Stimulated activated CD4-positive, alpha-beta T cell treated with anti-CD3 and anti-CD28 coated beads, Interleukin-4, amount 100 ng/mL, for 24 hours (primary cell): ENCODE data around the gene TAGLN2.
A peak's percentile ranks its signal among the peaks of the same experiment; 100 is the strongest.

ENCODE experiments used
- DNase-seq: peaks from one replicate; pipeline ENCODE4 v3.0.0-alpha.2; 2020

The TAGLN2 gene

GRCh38 chr1:159897962-159898361 lies 27.3 kb downstream of the TAGLN2 start:
- DNase-seq, result no peak

- no peak for DNase-seq
These were observed 28.8 kb downstream of the TAGLN2 start for GRCh38 chr1:159896546-159896930.

DNA sequence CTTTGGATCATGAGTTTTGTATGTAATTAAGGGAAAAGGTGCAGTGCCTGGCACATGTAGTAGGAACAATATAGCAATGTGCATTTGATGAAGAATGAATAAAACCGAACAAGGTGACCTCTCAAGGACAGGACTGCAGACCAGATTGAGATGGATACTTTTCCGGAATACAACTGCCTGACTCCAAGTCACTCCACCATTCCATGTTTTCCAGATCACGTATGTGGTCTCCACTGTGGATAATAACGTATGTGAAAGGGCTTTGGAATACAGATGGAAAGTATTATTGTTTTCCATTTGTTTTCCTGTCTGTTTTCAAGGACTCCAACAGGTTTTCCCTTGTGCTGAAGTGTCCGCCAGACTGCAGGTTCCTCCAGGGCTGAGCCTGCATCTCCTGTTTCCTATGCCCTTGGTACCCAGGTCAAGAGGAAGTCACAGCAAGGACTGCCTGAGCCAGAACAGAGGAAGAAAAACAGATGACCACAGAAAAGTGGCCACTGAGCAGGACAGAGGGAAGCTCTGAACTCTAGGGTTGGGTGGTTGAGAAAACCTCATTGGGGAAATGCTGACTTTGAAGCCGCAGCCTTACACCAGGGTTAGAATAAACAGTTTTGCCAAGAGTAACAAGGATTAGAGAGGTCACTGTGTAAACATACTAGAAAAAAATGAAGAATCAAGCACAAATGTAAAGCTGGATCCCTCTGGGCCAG lies 29.3 kb downstream of the TAGLN2 start:
- no peak for DNase-seq

GRCh38 chr1:159895286-159895685 lies 30.0 kb downstream of the TAGLN2 start:
- DNase-seq, result no peak

DNA sequence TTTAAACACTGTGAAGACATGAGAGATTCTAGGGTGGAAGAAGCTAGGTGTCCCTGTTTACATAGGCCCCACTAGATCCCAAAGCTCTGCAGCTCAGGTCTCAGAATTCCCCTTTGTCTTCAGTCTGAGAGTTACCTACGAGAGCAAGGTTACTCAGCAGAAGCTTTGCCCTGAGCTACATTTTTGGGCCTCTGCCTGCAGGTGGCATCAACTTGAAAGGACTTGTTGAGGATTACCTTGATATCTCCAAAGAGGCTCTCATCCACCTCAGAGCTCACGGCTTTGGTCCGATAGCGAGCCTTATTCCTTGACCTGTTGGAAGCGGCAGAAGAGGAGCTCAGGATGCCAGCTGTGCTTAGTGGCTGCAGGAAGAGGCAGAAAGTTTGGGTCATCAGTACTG lies 32.4 kb downstream of the TAGLN2 start:
- no peak for DNase-seq

DNA sequence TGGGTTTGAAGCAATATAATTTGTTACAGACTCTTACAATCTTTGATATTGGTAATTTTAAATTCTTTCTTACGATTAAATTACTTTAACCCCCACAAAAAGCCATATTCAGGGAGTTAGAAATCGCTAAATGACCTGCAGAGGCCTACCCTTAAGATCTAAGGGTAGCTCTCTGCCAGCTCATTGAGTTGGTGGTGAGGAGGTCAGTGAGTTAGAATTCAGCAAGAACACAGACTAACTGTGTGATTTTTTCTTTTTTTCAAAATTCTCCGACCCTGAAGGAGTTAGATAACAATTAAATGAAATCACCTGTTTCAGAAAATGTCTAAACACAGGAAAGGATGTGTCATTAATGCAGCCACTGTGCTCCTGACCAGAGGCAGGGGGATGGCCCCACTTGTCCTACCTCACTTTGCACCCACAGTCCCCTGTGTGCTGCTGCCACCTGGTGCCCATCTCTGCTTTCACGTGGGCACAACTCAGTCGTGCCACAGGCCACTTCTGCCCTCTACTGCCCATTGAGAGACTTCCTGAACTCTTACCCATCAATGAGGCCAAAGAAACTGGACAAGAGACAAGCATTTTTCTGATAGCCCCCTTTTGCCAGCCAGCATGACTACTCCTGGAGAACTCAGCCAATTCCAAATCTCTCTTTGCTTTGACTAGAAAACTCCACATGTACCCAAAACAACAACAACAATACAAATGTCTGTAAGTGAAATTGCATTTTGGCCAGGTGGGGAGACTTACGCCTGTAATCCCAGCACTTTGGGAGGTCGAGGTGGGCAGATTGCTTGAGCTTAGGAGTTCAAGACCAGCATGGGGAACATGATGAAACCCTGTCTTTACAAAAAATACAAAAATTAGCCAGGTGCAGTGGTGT lies 33.8 kb downstream of the TAGLN2 start:
- peak; percentile 79 for DNase-seq

- DNase-seq, result no peak
These were observed 34.9 kb downstream of the TAGLN2 start for GRCh38 chr1:159890390-159890789.

GRCh38 chr1:159889821-159890252 lies 35.5 kb downstream of the TAGLN2 start:
- no peak for DNase-seq

DNA sequence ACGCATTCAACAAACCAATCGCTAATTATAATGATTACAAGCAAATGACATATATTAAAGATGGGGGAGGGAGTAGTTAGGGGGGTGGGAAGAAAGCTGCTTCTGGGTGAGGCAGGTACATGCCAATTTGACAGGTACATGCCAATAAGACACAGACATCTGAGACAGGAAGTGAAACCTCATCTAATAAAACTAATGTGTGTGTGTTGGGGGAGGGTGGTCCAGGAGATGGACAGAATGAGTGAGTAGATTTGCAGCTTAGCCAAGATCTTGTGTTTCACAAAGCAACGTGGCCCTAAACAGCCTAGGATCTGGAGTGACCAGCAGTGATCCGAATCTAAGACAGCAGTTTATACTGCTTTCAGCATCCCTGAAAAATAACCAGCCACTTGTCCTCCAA lies 36.1 kb downstream of the TAGLN2 start:
- DNase-seq, result no peak

DNA sequence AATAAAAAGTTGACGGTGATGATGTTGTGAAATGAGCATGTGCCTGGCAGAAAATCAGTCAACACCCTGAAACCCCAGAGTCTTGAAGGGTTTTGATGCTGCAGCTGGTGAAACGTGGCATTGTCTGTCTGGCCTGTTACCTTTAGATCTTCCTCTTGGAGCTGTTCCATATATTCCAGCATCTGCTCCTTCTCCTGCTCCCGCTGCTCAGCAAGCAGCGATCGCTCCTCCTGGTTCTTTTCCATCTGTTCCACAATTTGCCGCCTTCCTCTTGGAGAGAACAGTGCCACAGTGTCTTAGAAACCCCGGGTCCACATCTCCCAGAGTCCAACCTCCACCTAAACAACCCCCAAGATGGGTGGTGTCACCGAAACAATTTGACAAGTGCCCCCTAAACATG lies 41.0 kb downstream of the TAGLN2 start:
- DNase-seq, result no peak

GRCh38 chr1:159883134-159883533 lies 42.2 kb downstream of the TAGLN2 start:
- no peak for DNase-seq

- no peak for DNase-seq
These were observed 42.8 kb downstream of the TAGLN2 start for GRCh38 chr1:159882527-159882862.

- no peak for DNase-seq
These were observed 43.4 kb downstream of the TAGLN2 start for GRCh38 chr1:159881622-159882526.

DNA sequence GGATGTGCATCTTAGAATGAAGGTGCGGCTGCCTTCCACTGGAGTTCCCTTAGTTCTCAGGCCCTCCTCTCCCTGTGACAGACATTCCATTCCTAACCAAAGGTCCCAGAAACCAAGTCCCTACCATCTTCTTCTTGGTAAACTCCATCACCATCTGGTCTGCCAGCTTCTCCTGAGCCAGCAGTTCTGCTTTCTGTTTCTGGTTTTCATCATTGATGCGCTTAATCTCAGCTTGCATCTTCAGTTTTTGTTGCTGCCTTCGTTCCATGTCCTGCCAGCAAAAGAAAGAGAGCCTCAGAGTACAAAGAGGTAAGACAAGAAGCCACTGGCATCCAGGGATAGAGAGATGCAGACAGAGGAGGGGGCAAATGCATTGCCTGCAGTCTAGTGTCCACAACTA lies 44.9 kb downstream of the TAGLN2 start:
- DNase-seq, result no peak

GRCh38 chr1:159879977-159880376 lies 45.3 kb downstream of the TAGLN2 start:
- no peak for DNase-seq

DNA sequence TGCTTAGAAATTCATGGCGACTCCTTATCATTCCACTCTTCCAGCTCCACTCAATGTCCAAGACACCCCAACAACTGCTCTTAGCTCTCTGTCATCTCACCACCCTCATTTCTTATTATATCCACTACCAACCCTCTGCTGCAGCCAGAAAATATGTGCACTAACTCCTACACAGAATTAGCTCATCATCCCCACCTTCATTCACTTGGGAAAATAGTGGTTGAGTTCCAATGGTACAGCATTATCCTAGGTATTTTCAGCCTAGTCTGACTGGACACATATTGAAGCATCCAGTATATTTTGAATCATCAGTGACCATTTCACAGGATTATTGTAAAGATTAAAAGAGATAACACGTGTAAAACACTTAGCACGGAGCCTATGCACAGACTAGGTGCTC lies 46.2 kb downstream of the TAGLN2 start:
- no peak for DNase-seq

DNA sequence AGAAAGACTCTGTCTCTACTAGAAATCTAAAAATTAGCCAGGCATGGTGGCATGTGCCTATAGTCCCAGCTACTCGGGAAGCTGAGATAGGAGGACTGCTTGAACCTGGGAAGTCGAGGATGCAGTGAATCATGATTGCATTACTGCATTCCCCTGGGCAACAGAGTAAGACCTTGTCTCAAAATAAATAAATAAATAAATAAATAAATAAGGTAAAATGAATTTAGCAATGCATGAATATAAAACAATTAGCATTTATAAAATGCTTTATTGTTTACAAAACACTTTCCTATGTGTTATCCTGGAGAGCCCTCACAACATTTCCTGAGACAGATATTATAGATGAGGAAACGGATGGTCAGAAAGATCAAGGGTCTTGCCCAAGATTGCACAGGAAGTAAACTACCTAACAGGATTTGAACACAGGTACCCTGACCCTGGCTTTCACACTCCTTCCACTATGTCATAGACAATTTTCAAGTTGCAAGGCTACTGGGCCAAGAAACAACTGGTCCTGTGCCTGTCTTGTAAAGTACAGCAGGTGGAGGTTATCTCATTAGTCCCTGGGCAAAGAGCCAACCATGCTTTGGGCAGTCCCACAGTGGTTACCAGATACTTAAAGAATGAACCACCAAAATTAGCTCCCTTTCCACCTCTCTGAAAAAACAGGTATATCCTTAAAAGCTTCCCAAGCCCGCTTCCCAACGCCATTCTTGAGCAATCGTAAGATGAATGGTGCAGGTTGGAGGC lies 47.4 kb downstream of the TAGLN2 start:
- DNase-seq, result no peak

DNA sequence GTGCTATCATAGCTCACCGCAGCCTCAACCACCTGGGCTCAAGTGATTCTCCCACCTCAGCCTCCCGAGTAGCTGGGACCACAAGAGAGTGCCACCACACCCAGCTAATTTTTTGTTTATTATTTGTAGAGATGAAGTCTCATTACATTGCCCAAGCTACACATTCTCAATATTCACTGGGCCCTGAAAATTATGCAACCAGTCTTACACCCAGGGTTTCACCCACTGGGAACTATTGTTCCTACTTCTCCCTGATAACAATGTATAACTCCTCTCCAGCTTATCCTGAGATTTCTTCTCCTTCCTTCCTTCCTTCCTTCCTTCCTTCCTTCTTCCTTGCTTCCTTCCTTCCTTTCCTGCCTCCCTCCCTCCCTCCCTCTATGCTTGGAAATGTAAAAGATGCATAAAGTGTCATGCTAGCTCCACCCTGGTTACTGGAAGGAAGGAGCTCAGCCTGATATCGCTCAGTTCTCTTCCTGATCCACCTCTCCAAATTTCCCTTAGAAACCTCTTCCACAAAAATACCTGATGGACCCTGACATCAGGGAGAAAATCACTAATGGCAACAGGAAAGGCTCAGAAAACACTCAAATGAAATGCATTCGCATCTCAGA lies 51.7 kb downstream of the TAGLN2 start:
- no peak for DNase-seq

DNA sequence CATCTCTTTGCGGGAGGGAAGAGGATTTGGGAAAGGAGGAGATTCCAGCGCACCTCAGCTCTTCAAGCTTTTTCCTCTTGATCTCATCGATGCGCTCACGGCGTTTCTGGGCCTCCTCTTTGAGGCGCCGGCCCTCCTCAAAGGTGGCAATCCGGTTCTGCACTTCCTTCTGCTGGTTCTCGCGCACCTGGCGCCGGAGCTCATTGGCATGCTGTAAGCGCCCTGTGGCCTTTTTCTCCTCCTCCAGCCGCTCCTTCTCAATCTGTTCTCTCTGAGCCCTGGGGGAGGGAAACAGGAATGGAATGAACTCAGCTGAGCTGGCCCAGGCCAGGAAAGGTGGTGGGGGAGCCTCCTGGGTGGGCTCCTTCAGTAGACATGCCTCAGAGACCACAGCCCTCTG lies 52.4 kb downstream of the TAGLN2 start:
- DNase-seq, result no peak

DNA sequence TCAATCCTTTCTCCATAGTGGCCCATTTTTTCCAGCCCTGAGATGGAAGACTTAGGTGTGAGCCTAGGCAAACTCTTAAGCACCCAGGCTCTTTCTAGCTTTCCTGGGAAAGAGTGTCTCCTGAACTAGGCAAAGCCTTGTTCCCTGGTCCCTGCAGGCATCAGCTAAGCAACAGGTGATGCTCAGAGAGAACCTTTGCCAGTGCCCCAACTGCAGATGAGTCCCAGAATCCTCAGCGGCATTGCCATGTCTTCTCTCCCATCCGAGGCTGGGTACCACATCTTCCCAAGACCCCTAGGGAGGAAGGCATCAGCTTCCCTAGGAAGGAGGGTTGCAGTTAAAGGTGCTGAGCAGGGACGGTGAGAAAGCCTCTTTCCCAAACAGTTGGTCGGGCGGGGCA lies 54.6 kb downstream of the TAGLN2 start:
- DNase-seq, result no peak

DNA sequence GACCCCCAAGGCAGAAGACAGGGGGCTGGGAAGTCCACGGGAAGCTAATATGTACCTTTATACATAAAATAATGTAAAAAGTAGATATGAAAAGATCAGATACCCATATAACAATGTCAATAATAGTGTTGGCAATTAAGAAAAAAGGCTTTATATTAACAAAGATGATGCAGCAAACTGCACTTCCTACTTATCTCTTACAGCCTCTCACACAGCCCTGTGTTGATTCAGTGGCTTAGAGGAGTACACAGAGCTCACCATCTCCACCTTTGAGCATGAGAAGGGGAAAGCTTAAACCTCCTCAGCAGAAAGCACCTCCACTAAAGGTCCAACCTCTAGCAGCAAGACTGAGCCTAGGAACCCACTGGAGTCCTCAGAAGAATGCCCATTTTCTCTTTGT lies 55.7 kb downstream of the TAGLN2 start:
- DNase-seq, result no peak

DNA sequence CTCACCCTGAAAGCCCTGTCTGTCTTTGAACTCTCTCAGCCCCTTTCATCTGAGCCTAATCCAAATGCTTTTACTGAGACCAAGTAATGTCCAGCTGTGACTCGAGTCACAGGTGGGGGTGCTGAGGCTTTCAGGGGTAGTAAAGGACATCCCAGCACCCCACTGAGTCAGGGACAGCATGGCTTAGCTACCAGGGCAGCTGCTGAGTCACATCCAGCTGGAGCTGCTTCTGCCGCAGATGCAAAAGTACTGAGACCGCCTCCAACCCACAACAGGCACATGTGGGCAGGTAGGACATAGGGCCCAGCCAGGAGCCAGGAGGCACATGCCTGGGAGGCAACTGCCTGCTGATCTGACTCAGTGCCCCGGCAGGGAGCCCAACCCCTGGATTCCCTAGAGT lies 56.1 kb downstream of the TAGLN2 start:
- peak; percentile 7 for DNase-seq
